Lower lobe of right lung (tissue), 2 donors: ENCODE results near the gene C14orf93. TPM values are rescaled to one million over a fixed set of nuclear protein-coding genes. Genes with fewer than 3 reads are reported as not detected.

Source experiments
- ATAC-seq, 2 donors: fragments of 200-7000 bp; cut with Tn5 transposase; one replicate each; pipeline ENCODE4 v1.9.1; 2020 to 2022; ENCODE audit warnings: mild to moderate bottlenecking in 2 of 2, moderate library complexity in 2 of 2
- DNase-seq: peaks from one replicate; pipeline ENCODE4 v3.0.0-alpha.2; 2020
- H3K27ac ChIP-seq: fragments of 200-600 bp; one replicate; pipeline ENCODE4 v1.8.0; 2022
- H3K27me3 ChIP-seq: fragments of 200-600 bp; one replicate; pipeline ENCODE4 v1.8.0; 2022; ENCODE audit warnings: low read depth
- H3K36me3 ChIP-seq: fragments of 200-600 bp; one replicate; pipeline ENCODE4 v1.8.0; 2022; ENCODE audit warnings: mild to moderate bottlenecking
- H3K4me1 ChIP-seq: fragments of 200-600 bp; one replicate; pipeline ENCODE4 v1.8.0; 2022
- H3K4me3 ChIP-seq: fragments of 200-600 bp; one replicate; pipeline ENCODE4 v1.8.0; 2022; ENCODE audit warnings: mild to moderate bottlenecking
- H3K9me3 ChIP-seq: fragments of 200-600 bp; one replicate; pipeline ENCODE4 v1.8.0; 2022
- CTCF ChIP-seq: fragments of 200-600 bp; IDR thresholded peaks from one replicate; pipeline ENCODE4 v1.8.0; 2022; ENCODE audit warnings: antibody characterized with exemption, mild to moderate bottlenecking
- intact Hi-C: fragments of 100-400 bp; cut with DNase I; formaldehyde crosslinking; loops from one replicate; pipeline ENCODE4 v1.11.0; 2022
- total RNA-seq: library from RNA; stranded (reverse); fragmentation: NEBNext Ultra II Directional; extraction: Animal tissue kit (Norgen Biotek cat#: 25700); gene quantifications from one replicate; pipeline ENCODE4 v1.2.1, GENCODE V29; 2021
- donor health status: DM: no; HTN: yes; CAD: no; lungs with severe emphysema.

C14orf93 gene
- total RNA-seq, 1 donor from 2014 or later, result 9.8 TPM

- intact Hi-C loops, result no loop called here
- Histone ChIP-seq H3K4me1 (peaks cover 11% of the 10 kb centered on the region), H3K36me3 (no peaks in the 10 kb centered on the region), H3K4me3 (peak overlapping the region; percentile 27), H3K9me3 (no peaks in the 10 kb centered on the region), H3K27ac (peak overlapping the region; percentile 58), H3K27me3 (no peaks in the 10 kb centered on the region)
- no peak for TF ChIP-seq CTCF
- DNase-seq (no peak), ATAC-seq (no peak)
These were observed 37.2 kb upstream of the C14orf93 start for GRCh38 chr14:23047034-23047634.

GRCh38 chr14:23045419-23046357, 35.7 kb upstream of the C14orf93 start:
- Histone ChIP-seq H3K9me3 (no peaks in the 10 kb centered on the region), H3K4me3 (no peak overlapping the region), H3K36me3 (no peaks in the 10 kb centered on the region), H3K27me3 (no peaks in the 10 kb centered on the region), H3K27ac (peak overlapping the region; percentile 28), H3K4me1 (peaks cover 11% of the 10 kb centered on the region)
- intact Hi-C loops, result no loop called here
- DNase-seq (no peak), ATAC-seq (peak; percentile 19 to 54)
- TF ChIP-seq CTCF, result no peak

GRCh38 chr14:23044840-23045239, 34.9 kb upstream of the C14orf93 start:
- Histone ChIP-seq H3K27ac (peak overlapping the region; percentile 28), H3K4me1 (peaks cover 11% of the 10 kb centered on the region), H3K9me3 (no peaks in the 10 kb centered on the region), H3K27me3 (no peaks in the 10 kb centered on the region), H3K36me3 (no peaks in the 10 kb centered on the region), H3K4me3 (no peak overlapping the region)
- DNase-seq, result no peak
- ATAC-seq, result no peak
- intact Hi-C loops, result no loop called here
- TF ChIP-seq CTCF, result no peak

- peaks cover 11% of the 10 kb centered on the region for H3K4me1 ChIP-seq
- no peak for DNase-seq
These were observed 33.8 kb upstream of the C14orf93 start for GRCh38 chr14:23043754-23044153.

GRCh38 chr14:23043145-23043544, 33.2 kb upstream of the C14orf93 start:
- no peak overlapping the region for H3K4me3 ChIP-seq
- ATAC-seq (no peak), DNase-seq (no peak)

More at GRCh38 chr14:23043754-23044153, 33.8 kb upstream of the C14orf93 start:
- TF ChIP-seq CTCF, result no peak
- H3K36me3 ChIP-seq, result no peaks in the 10 kb centered on the region
- no peaks in the 10 kb centered on the region for H3K27me3 ChIP-seq
- intact Hi-C loops, result no loop called here
- no peak overlapping the region for H3K4me3 ChIP-seq
- H3K9me3 ChIP-seq, result no peaks in the 10 kb centered on the region
- ATAC-seq, result no peak
- H3K27ac ChIP-seq, result no peak overlapping the region

More at GRCh38 chr14:23043145-23043544, 33.2 kb upstream of the C14orf93 start:
- no peak for TF ChIP-seq CTCF
- Histone ChIP-seq H3K27ac (no peak overlapping the region), H3K9me3 (no peaks in the 10 kb centered on the region), H3K4me1 (peaks cover 11% of the 10 kb centered on the region), H3K36me3 (no peaks in the 10 kb centered on the region), H3K27me3 (no peaks in the 10 kb centered on the region)
- intact Hi-C loops, result no loop called here
